NT2/D1 (cell line): Measurements from ENCODE around the gene GGT5.

ENCODE experiments used
- SUZ12 ChIP-seq: IDR thresholded peaks from 2 replicates; pipeline ENCODE4 v1.6.1; 2011; ENCODE audit not compliant: insufficient read length, insufficient read depth; ENCODE audit errors: extremely low read depth
- ZNF274 ChIP-seq: IDR thresholded peaks from 2 replicates; pipeline ENCODE4 v1.6.1; 2011; ENCODE audit warnings: mild to moderate bottlenecking, low read depth, low read length

- TF ChIP-seq SUZ12, result no peak
- TF ChIP-seq ZNF274, result no peak
Measured at GRCh38 chr22:24185501-24186351, 59.2 kb downstream of the GGT5 start.
